DOHH2 (cell line): Measurements from ENCODE around the gene CLIC5.

Experiments
- H3F3A ChIP-seq: fragments of 200-600 bp; sonication (generic), shearing (Covaris generic); 2 replicates; pipeline ENCODE4 v1.6.0; 2016; ENCODE audit warnings: antibody characterized with exemption, mild to moderate bottlenecking; ENCODE audit not compliant: control insufficient read depth, insufficient read depth
- H3K27ac ChIP-seq: fragments of 200-600 bp; sonication (generic); 2 replicates; pipeline ENCODE4 v1.5.1; 2014; ENCODE audit warnings: low read depth, mild to moderate bottlenecking, low read length, moderate library complexity
- H3K27me3 ChIP-seq: fragments of 200-600 bp; sonication (generic); 2 replicates; pipeline ENCODE4 v1.6.1; 2014; ENCODE audit warnings: mild to moderate bottlenecking, low read length, mixed read lengths; ENCODE audit not compliant: control insufficient read depth
- H3K36me3 ChIP-seq: fragments of 200-600 bp; sonication (generic); 2 replicates; pipeline ENCODE4 v1.6.1; 2014; ENCODE audit warnings: mild to moderate bottlenecking, low read length, moderate library complexity, mixed read lengths; ENCODE audit not compliant: control insufficient read depth
- H3K4me1 ChIP-seq: fragments of 200-600 bp; sonication (generic); 2 replicates; pipeline ENCODE4 v1.6.1; 2014; ENCODE audit warnings: mild to moderate bottlenecking, low read length, mixed read lengths; ENCODE audit not compliant: control insufficient read depth
- H3K4me2 ChIP-seq: fragments of 200-600 bp; sonication (generic); 2 replicates; pipeline ENCODE4 v1.6.0; 2014; ENCODE audit warnings: mild to moderate bottlenecking, low read length, moderate library complexity
- H3K4me3 ChIP-seq: fragments of 200-600 bp; sonication (generic); 2 replicates; pipeline ENCODE4 v1.5.1; 2014; ENCODE audit warnings: mild to moderate bottlenecking, low read length, mixed read lengths
- H3K79me2 ChIP-seq: fragments of 200-600 bp; sonication (generic); 2 replicates; pipeline ENCODE4 v1.6.1; 2014; ENCODE audit warnings: mild to moderate bottlenecking, low read length, mixed read lengths; ENCODE audit not compliant: control insufficient read depth
- H3K9me2 ChIP-seq: fragments of 200-600 bp; sonication (generic); replicated peaks from 2 replicates; pipeline ENCODE4 v1.6.1; 2014; ENCODE audit warnings: mild to moderate bottlenecking, low read length, mixed read lengths; ENCODE audit not compliant: control insufficient read depth
- H3K9me3 ChIP-seq: fragments of 200-600 bp; sonication (generic); 2 replicates; pipeline ENCODE4 v1.6.1; 2014; ENCODE audit warnings: antibody characterized with exemption, low read length, mixed read lengths; ENCODE audit not compliant: control insufficient read depth, insufficient read depth
- H4K20me1 ChIP-seq: fragments of 200-600 bp; sonication (generic); 2 replicates; pipeline ENCODE4 v1.6.0; 2014; ENCODE audit warnings: low read depth, mild to moderate bottlenecking, antibody characterized with exemption, low read length, moderate library complexity; ENCODE audit not compliant: control insufficient read depth, insufficient read depth
- EZH2phosphoT487 ChIP-seq: fragments of 200-600 bp; sonication (generic); IDR thresholded peaks from 2 replicates; pipeline ENCODE4 v1.6.1; 2017; ENCODE audit warnings: borderline replicate concordance, mild to moderate bottlenecking, antibody characterized with exemption, low read length, moderate library complexity, mixed read lengths
- TF ChIP-seq, protein P1 (sequence below): fragments of 200-600 bp; sonication (generic); IDR thresholded peaks from one replicate; pipeline ENCODE4 v1.5.1; 2014; ENCODE audit warnings: antibody characterized with exemption, mild to moderate bottlenecking, low read depth, low read length; ENCODE audit not compliant: poor library complexity, severe bottlenecking

Gene CLIC5

DNA sequence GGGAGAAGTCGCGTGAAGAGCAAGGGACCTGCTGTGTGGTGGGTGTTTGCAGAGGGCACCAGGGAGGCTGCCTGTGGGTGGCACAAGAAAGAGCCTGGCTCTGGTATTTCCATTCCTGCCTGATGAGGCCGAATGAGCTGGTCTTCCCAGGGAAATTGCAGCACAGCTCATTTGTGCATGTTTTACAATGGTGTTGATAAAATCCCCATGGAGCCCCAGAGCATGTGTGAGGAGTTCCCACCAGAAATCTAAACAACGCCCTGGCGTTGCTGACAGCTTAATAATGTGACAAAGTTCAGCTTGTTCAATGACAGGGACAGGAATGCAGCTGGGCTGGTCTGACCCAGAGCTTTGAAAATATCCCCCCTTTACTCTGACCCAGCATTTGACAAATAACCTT, 135.5 kb downstream of the CLIC5 start:
- Histone ChIP-seq H3K9me2 (no peaks in the 10 kb centered on the region), H3K4me2 (no peak overlapping the region), H4K20me1 (no peaks in the 10 kb centered on the region), H3K27ac (no peak overlapping the region), H3K79me2 (no peaks in the 10 kb centered on the region), H3K27me3 (0 out of 2 replicates have a peak, but pooled peaks cover 4% of the 10 kb centered on the region), H3K36me3 (no peaks in the 10 kb centered on the region), H3K4me3 (no peak overlapping the region), H3F3A (no peaks in the 10 kb centered on the region), H3K4me1 (no peaks in the 10 kb centered on the region), H3K9me3 (no peaks in the 10 kb centered on the region)
- TF ChIP-seq EZH2phosphoT487 = no peak
- TF ChIP-seq, protein P1, sequence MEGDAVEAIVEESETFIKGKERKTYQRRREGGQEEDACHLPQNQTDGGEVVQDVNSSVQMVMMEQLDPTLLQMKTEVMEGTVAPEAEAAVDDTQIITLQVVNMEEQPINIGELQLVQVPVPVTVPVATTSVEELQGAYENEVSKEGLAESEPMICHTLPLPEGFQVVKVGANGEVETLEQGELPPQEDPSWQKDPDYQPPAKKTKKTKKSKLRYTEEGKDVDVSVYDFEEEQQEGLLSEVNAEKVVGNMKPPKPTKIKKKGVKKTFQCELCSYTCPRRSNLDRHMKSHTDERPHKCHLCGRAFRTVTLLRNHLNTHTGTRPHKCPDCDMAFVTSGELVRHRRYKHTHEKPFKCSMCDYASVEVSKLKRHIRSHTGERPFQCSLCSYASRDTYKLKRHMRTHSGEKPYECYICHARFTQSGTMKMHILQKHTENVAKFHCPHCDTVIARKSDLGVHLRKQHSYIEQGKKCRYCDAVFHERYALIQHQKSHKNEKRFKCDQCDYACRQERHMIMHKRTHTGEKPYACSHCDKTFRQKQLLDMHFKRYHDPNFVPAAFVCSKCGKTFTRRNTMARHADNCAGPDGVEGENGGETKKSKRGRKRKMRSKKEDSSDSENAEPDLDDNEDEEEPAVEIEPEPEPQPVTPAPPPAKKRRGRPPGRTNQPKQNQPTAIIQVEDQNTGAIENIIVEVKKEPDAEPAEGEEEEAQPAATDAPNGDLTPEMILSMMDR = no peak

DNA sequence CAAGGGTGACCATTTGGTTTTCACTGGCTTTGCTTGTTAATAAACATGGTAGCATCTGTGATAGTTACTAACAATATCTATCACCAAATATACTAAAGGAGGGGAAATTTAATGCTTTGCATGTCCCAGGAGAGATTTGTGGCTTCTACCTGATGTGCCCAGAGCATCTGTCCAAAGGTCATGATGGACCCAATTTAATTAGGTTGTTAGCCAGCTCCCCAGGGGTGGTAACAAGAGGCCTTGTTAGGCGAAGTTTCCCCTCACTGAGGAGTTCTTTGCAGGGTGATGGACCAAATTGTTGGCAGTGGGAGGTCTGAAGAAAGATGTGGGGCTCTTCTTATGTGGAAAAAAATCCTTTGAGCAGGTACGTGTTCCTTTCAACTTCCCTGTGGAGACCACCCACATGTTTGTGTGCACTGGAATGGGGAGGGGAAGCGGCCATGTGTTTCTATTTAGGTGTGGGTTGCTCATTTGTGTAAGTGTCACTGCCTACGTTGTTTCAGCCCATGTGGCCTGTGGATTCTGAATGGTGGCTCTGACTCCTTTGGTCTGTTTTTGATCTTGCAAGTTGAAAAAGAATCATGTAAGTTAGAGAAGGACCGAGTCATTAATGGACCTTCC, 137.6 kb downstream of the CLIC5 start:
- H3K9me2 ChIP-seq = no peaks in the 10 kb centered on the region
- H3K36me3 ChIP-seq = no peaks in the 10 kb centered on the region
- H3K27ac ChIP-seq = no peak overlapping the region
- no peaks in the 10 kb centered on the region for H3F3A ChIP-seq
- no peaks in the 10 kb centered on the region for H4K20me1 ChIP-seq
- H3K27me3 ChIP-seq = 0 out of 2 replicates have a peak, but pooled peaks cover 4% of the 10 kb centered on the region
- no peak overlapping the region for H3K4me3 ChIP-seq
- no peaks in the 10 kb centered on the region for H3K4me1 ChIP-seq
- no peak overlapping the region for H3K4me2 ChIP-seq
- no peak for TF ChIP-seq EZH2phosphoT487
- TF ChIP-seq, protein P1 = no peak
- H3K79me2 ChIP-seq = no peaks in the 10 kb centered on the region
- no peaks in the 10 kb centered on the region for H3K9me3 ChIP-seq

DNA sequence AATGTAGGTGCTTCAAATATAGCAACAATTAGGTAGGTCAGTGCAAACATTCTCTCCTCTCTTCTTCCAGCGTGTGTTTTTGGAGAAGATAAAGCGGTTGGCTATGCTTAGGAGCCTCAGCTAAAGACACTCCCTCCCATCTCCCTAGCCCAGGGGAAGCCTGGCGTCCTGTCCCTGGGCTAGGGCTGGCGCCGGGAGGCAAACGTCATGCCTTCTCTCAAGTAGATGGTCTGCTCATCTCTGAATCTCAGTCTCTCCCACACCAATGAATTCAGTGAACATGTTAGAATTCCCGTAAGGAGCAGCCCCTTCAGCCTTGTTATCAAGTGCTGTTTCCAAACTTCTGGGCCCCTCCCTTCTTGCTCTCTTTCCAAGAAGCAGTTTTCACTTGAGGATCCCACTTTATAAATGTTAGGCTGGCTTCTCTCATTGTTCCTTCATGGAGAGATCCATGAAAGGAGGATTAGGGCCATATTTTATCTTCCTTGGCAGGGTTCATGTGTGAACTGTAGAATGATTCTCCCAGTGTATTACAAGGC, 142.8 kb downstream of the CLIC5 start:
- H3K9me2 ChIP-seq = no peaks in the 10 kb centered on the region
- no peaks in the 10 kb centered on the region for H4K20me1 ChIP-seq
- H3K4me3 ChIP-seq = no peak overlapping the region
- TF ChIP-seq, protein P1 = no peak
- TF ChIP-seq EZH2phosphoT487 = no peak
- H3F3A ChIP-seq = no peaks in the 10 kb centered on the region
- no peak overlapping the region for H3K4me2 ChIP-seq
- no peaks in the 10 kb centered on the region for H3K9me3 ChIP-seq
- H3K27me3 ChIP-seq = no peaks in the 10 kb centered on the region
- no peak overlapping the region for H3K27ac ChIP-seq
- H3K36me3 ChIP-seq = no peaks in the 10 kb centered on the region
- H3K4me1 ChIP-seq = no peaks in the 10 kb centered on the region
- H3K79me2 ChIP-seq = no peaks in the 10 kb centered on the region
